ENCODE data around the gene ITGB1.

- no peak for TF ChIP-seq POLR2A (IDR thresholded peaks at IDR 0.05)
- no peak for TF ChIP-seq CTCF (IDR thresholded peaks at IDR 0.05)
- no peak for TF ChIP-seq POLR2AphosphoS5 (IDR thresholded peaks at IDR 0.05)
Measured at GRCh38 chr10:32901815-32902214, 56.2 kb downstream of the ITGB1 start.

Measured in suprapubic skin (tissue), 4 donors.